Stimulated activated CD4-positive, alpha-beta T cell treated with anti-CD3 and anti-CD28 coated beads, TNF-alpha, amount 100 ng/mL, for 1 hour (primary cell): Measurements from ENCODE around the gene MRPL14.

Source experiments
- DNase-seq, 3 donors: peaks; one replicate each; pipeline ENCODE4 v3.0.0-alpha.2; 2020; ENCODE audit warnings: low read depth in 3 of 3, low spot score in 1 of 3

The MRPL14 gene

DNA sequence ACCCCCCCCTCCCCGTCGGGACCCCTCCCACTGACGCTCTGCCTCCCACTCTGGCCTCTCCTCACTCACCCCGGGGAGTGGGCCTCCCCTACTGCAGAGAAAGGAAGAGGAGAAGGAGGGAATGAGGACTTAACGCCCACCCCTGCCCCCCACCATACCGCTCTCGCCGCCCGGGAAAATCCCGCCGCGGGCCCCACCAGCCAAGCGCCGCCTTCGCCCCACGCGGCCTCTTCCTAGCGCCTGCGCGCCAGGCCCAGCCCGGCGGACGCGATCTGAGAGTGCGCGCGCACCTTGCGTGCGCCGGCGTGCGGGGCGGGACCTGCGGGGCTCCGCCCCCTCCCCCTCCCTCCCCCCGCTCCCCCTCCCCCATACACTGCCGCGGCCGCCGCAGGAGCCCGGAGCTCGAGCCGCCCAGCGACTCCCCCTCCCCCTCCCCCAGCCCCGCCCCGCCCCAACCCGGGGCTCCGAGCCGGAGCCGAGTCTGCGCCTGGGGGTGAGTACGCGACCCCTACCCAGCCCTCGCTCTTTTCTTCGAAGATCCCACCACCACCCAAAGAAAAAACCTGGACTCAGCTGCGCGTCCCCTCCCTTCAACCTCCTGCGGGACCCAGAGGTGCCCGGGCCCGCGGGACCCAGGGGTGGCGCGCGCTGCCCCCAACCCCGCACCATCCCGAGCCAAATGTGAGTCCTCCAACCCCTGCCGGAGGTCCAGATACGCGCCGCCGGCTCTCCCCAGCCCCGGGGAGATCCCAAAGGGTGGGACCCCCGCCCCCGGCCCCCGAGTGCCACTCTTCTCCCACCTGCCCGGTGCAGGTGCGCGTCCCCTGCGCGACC lies at the start of gene MRPL14, which contains the start of gene TMEM63B:
TSS of gene MRPL14 (minus strand) at position 267 of the 834 bp plus-strand sequence. CDS start 10,841 bp downstream, outside the sequence.
TSS of gene TMEM63B (plus strand) at position 369 of the 834 bp plus-strand sequence. CDS start 7,031 bp downstream, outside the sequence.
- DNase-seq, result peak; percentile 81 to 90 (median 89)

- no peak for DNase-seq
Observed at GRCh38 chr6:44176130-44176761, 49.0 kb upstream of the MRPL14 start.

- peak; percentile 40 to 68 (median 50) for DNase-seq
Observed at GRCh38 chr6:44172731-44173500, 45.7 kb upstream of the MRPL14 start.

DNA sequence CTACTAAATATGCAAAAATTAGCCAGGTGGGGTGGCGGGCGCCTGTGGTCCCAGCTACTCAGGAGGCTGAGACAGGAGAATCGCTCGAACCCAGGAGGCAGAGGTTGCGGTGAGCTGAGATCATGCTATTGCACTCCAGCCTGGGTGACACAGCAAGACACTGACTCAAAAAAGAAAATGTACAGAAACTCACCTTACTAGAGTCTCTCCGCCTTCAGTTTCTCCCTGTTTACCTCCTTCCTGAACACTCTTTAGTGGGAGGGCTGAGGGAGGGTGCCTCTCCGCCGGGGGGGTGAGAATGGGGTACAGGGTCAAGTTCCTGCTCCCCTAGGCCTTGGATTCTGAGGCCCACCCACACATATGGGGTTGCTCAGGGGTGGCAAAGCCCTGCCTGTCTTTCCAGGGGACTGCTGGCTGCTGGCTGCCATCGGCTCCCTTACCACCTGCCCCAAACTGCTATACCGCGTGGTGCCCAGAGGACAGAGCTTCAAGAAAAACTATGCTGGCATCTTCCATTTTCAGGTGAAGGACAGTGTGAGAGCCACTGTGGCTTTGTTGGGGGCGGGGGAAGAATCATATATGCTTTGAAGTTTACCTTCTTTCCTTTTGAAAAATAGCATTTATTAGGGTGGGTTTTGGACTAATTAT lies 44.8 kb upstream of the MRPL14 start:
- no peak for DNase-seq

DNA sequence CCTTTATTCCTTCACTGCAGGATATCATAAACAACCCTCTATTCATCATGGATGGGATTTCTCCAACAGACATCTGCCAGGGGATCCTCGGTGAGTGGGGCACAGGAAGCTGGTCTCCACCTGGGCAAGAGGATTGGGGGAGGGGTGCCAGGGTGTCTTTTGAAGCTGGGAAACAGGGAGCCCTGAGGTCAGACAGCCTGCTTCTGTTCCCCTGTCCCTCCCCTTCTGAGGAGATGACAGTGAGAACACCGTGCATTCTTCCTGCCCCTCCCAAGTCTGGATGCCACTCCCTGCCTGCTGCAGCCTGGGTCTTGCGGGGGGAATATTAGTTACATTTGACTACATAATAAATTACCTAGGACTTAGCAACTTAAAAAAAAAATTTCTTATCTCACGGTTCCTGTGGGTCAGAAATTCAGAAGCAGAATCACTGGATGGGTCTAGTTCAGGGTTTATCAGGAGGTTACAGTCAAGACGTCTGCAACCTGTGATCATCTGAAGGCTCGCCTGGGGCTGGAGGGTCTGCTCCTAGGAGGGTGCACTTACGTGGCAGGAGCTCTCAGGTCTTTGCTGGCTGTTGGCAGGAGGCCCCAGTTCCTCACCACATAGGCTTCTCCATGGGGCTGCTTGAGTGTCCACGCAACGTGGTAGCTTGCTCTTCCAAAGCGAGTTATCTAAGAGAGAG lies 42.8 kb upstream of the MRPL14 start:
- no peak for DNase-seq

DNA sequence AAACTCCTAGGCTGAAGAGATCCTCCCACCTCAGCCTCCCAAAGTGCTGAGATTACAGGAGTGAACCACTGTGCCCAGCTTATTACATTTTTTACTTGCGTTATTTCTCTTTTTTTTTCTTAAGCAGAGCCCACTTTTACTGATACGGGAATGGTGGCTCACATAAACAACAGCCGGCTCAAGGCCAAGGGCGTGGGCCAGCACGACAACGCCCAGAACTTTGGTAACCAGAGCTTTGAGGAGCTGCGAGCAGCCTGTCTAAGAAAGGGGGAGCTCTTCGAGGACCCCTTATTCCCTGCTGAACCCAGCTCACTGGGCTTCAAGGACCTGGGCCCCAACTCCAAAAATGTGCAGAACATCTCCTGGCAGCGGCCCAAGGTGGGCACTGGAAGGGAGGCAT lies 41.9 kb upstream of the MRPL14 start:
- DNase-seq, result no peak

GRCh38 chr6:44167567-44167966 lies 40.3 kb upstream of the MRPL14 start:
- no peak for DNase-seq

GRCh38 chr6:44166591-44167184 lies 39.4 kb upstream of the MRPL14 start:
- no peak for DNase-seq

GRCh38 chr6:44166116-44166515 lies 38.9 kb upstream of the MRPL14 start:
- no peak for DNase-seq

- DNase-seq, result no peak
Observed at GRCh38 chr6:44162876-44163625, 35.8 kb upstream of the MRPL14 start.

DNA sequence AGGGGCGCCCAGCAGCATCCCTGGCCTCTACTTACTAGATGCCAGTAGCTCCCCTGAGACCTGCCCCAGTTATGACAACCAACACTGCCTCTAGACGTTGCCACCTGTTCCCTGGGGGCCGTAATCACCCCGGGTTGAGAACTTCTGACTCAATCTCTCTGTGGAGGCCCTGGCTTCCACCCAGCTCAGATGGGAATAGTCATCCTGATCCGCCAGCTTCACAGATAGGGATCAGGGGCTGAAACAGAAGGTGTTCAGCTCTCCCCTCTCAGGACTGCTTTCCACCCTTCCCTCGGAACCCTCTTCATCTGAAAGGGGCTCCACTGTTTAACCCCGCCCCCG lies 34.7 kb upstream of the MRPL14 start:
- no peak for DNase-seq

DNA sequence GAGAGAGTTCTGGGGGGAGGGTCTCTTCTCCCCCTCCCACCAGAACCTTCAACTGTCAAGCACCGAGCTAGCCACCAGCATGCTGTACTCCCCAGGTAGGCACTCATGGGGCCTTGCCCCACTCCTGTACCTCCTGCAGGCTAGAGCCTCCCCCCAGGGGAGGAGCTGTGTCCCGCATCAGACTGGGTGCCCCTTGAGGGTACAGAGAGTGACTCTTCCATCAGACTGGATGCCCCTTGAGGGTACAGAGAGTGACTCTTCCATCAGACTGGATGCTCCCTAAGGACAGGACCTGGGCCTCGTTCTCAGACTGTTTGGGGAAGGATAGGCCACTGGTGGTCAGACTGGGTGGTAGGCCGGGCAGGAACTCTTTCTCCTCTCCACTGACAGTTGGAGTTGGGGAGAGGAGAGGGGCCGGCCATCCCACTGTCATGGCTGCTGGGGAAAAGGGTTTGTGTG lies 31.5 kb upstream of the MRPL14 start, which contains the start of gene CAPN11:
TSS of gene CAPN11 (plus strand) at position 51 of the 459 bp plus-strand sequence. CDS start at position 80, 29 bp downstream.
- no peak for DNase-seq

- no peak for DNase-seq
Observed at GRCh38 chr6:44157152-44157521, 29.9 kb upstream of the MRPL14 start.

DNA sequence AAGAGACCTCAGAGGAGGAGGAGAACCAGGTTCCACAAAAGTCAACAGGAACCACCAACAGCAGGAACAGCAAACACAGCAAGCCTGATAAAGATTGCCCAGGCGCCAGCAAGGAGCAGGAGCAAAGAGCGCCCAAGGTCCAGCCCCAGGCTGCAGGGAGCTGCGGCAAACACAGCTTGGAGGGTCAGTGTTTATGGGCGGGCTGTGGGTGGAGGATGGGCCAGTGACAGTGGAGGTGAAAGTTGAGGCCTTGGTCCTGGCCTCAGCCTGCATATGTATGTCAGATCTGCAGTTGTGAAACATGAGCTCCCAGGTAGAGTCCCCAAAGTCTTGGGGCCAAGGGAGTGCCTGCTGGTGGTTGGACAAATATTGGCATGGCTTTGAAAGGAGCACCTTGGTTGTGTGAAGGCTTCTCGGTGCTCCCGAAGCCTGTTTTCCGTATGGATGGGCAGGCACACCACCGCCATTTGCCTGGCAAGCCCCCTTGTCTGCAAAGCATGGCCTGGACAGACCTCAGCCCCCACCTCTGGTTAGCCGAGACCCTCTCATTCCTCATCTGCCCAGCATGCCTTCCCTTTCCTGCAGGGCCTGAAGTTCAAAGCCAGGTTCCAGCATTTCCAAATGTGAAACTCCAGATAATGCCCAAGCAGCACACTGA lies 29.4 kb upstream of the MRPL14 start:
- no peak for DNase-seq

DNA sequence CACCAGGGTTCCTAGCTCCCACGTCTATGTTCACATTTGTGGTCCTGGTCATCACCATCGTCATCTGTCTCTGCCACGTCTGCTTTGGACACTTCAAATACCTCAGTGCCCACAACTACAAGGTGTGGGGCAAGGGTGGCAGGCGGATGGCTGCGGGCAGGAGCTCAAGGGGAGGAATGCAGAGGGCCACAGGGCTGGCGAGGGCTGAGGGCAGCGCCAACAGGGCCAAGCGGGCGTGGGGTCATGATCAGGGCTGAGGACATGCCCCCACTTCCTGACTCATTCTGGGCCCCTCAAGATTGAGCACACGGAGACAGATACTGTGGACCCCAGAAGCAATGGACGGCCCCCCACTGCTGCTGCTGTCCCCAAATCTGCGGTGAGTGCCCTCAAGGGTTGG lies 26.8 kb upstream of the MRPL14 start:
- DNase-seq, result no peak

DNA sequence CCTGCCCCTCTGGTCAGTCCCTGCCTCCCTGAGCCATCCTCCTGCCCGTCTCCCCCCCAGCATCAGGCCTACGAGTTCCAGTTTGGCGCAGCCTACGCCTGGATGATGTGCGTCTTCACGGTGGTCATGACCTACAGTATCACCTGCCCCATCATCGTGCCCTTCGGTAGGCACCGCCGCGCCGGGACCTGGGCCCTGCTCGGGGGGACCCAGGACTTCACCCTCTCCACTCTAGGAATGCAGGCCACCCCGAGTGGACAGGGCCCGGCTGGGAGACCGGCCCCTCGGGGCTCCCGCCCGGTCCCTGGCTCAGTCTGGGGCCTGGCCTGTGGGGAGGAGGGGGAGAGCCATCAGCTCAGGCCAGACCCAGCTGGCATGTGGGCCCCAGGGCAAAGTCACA lies 25.3 kb upstream of the MRPL14 start:
- no peak for DNase-seq

- DNase-seq, result no peak
Observed at GRCh38 chr6:44152109-44152461, 24.8 kb upstream of the MRPL14 start.

- peak; percentile 43 to 82 (median 60) for DNase-seq
Observed at GRCh38 chr6:44151348-44152108, 24.3 kb upstream of the MRPL14 start.
